NCI-H82 treated with DMSO at 0.1 percent for 48 hours (cell line): ENCODE measurements around the gene AKT2.
"Not testable (repeated sequence)": the region's sequence is repeated elsewhere in the genome, so short reads cannot be mapped to it uniquely, and the experiment has no call there.

Experiments
- DNase-seq: peaks from one replicate; lab custom pipeline; 2025; ENCODE audit not compliant: unreplicated experiment; lab: John Stamatoyannopoulos, UW

Gene AKT2

DNA sequence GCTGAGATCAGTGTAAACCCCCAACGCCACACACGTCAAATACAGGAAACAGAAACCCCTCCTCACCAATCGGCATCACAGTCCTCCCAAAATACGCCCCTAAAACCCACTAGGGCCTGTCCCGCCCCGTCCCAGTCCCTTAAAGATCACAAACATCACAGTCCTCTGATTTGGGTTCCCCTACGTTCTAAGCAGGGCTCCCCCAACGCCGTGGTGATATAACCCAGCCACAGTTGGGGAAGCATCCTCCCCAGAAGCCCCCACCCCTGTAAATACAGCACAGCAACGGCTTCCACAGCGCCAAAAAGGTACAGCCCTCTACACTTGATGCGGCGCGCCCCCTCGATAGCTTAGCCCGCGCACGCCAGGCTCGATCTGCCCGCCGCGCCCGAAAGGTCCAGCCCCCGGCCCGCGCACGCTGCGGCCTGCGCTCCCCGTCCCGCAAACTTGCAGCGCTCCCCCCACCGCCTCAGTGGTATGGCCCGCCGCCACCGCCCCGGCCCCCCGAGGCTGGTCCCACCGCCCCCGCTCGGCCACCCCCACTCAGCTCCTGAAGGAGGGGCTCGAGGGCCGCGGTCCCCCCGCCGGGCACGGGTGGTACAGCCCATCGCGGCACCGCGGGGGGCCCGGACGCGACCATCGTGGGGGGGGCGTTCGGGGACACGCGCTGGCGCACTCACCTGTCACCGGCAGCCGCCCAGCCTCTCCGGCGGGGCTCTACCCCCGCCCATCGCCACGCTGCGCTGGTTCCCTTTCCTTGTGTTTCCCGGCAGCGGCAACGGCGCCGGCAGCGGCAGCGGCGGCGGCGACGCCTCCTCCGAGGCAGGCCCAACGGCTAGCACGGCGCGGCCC, at the start of gene AKT2:
Gene AKT2, minus strand, starts transcription at position 845 of the 852 bp plus-strand sequence. CDS start 20,078 bp downstream, outside the sequence.
- peak; percentile 57 for DNase-seq

DNA sequence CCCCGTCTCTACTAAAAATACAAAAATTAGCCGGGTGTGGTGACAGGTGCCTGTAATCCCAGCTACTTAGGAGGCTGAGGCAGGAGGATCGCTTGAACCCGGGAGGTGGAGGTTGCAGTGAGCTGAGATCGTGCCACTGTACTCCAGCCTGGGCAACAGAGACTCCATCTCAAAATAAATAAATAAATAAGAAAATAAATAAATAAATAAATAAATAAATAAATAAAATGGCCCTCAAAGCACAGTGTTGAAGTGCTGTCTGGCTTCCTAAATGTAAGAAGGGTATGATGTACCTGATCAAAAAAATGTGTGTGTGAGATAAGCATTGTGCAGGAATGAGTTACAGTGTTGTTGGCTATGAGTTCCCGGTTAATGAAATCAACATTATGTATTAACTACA, 47.9 kb upstream of the AKT2 start:
- not testable (repeated sequence) for DNase-seq

DNA sequence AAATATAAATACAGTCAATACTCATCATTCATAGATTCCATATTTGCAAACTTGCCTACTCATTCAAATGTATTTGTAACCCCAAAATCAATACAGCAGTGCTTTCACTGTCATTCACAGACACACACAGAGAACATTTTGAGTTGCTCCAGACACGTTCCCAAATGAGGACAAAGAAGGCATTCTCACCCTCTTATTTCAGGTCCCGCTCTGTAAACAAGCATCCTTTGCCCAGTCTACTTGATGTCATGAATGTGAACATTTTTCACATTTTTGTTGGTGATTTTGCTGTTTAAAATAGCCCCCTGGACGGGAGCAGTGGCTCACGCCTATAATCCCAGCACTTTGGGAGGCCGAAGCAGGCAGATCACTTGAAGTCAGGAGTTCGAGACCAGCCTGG, 47.5 kb upstream of the AKT2 start:
- DNase-seq = no peak

DNA sequence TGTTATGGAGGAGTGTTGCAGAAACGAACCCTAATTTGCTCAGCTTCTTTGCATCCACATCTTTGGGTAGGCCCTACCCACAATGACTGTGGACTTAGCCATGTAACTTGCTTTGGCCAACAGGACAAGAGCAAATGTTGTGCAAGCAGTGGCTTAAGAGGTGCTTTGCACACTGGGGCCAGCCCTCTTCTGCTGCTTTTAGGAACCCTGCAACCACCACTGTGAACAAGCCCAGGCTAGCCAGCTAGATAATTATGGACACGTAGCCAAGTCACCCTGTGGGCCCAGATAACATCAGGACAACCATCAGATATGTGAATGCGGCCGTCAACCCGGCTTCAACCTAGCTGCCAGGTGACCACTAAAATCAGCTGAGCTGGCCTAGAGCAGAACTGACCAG, 45.9 kb upstream of the AKT2 start:
- no peak for DNase-seq

DNA sequence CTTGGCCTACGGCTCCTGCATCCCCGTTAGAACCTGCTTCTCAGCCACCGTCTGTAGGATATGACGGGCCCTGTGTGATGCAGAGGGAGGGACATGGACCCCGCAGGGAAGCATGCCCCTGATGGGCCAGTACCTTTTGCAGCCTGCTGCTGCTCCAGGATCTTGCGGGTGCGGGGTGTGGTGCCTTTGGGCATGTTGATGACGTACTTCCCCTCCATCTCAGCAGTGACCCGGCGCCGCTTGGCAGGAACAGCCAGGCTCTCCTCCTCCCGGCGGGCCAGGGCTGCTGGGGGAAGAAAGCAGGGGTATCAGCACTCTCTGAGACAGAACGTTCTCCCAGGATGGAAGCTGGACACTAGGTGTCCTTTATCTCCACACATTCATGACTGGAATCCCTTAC, 41.1 kb upstream of the AKT2 start:
- no peak for DNase-seq

DNA sequence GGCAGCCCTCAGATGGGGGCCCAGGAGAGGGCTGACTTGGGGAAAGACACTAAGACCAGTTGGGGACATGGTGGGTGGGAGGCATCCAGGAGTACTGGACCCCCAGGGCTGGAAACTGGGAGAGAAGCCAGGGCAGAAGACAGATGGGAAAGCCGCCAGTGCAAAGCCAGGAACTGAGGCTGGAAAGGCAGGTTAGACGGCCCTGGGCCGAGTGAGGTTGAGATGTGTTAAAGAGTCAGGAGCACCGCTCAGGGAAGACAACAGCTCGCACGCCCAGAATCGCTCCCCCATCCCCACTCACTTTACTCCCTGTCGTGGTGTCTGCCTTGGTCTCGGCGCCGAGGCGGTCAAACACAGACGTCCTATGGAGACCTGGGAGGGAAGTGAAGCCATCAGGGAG, 38.6 kb upstream of the AKT2 start:
- no peak for DNase-seq

DNA sequence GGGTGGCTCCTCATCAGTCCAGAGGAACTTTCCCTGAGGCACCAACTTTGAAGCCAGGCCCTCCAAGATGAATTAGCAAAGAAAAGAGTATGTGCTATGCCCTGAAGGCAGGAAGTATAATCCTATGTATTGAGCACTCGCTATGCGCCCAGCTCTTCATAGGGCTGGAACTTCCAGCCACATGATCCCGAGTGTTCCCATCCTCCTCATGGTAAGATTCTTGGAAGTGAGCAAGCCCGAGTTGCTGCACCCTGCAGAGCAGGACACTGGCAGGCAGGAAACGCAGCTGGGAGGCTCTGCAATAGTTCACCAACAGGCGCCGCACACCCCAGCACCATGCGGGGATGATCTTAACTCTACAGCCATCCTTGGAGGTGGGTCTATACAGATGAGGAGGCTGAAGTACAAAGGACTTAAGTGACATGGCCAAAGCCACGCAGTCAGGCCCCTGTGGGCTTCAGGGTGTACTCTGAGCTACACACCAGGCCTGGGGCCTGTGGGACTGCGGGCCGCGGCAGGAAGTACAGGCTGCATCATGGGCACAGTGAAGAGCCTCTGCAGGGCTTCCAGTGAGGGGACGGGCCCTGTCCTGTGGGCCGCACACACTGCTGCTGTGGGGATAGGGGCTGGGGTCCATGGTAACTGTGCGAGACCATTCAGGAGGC, 37.9 kb upstream of the AKT2 start:
- DNase-seq = no peak

DNA sequence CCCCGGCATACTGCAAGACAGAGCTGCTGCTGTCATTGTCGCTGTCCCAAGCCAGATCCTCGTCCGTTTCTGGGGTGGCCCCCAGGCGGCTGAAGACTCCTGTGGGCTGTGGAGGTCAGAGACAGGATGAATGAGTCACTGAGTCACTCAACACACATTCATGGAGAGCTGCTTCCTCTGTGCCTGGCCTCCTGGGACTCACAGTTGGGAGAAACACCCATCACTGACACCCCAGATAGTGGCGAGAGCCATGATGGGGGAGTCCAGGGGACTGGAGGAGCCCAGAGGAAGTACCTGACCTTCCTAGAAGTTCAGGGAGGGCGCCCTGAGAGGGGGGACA, 37.1 kb upstream of the AKT2 start:
- DNase-seq = no peak

DNA sequence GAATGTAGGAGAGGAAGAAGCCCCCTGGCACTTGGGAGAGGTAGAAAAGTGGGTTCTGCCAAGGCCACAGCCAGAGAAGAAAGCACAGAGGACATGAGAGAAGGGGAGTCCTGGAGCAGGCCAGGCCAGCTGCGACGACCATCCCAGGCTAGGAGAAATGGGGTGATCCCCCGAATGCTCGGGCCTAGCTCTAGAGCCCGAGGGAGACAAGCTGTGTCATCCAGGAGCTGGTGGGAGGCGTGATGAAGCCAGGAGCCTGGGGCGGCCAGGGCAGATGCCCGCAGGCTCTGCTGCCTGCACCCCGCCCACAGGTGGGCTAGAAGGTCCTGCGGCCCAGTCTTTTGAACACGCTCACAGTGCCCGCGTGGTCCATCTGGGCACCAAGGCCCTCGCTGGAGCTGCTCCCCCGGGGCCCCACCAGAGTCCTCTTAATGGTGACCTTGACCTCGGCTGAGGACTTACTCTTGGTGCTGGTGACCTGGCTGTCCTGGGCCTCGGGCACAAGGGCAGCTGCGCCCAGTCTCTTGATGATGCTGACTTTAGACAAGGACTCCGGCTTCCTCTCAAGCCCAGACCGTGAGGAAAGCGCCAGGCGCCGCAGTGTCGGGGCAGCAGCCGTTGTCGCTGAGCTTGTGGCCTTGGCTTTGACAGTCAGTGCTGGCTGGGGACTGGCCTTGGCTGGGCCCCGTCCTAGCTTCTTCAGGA, 36.6 kb upstream of the AKT2 start:
- no peak for DNase-seq

DNA sequence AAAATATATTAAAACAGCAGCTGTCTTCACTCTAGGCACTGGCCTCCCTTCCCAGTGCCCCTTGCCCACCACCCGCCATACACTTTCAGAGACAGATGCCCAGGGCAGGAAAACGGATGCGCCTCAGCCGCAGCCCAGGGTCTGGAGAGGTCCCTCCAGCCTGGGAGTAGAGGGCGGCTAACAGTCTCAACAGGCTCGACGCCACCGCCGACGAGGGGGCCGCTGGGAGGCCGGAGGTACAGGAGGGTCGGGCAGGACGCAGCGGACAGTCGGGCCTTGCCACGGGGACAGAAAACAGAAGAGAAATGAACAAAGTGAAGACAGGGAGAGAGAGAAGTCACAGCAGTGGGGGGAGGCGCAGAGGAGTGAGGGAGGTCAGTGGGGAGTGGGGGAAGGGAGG, 35.9 kb upstream of the AKT2 start:
- DNase-seq = no peak

DNA sequence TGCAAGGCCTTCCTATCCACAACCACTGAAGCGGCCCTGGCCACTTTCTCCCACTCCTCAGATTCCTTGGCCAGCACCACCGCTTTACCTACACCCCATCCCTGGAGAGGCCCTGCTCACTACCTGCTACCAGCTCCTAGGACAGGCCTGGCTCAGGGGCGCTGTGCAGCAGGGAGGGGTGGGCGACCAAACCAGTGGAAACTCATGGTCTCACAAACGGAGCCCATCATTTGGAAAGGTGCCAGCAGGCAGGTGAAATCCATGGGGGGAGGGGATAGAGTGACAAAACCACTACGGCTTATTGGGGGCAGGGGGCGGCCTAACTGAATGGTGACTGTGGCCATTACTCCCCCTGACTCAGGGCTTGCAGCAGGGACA, 35.4 kb upstream of the AKT2 start:
- DNase-seq = no peak

DNA sequence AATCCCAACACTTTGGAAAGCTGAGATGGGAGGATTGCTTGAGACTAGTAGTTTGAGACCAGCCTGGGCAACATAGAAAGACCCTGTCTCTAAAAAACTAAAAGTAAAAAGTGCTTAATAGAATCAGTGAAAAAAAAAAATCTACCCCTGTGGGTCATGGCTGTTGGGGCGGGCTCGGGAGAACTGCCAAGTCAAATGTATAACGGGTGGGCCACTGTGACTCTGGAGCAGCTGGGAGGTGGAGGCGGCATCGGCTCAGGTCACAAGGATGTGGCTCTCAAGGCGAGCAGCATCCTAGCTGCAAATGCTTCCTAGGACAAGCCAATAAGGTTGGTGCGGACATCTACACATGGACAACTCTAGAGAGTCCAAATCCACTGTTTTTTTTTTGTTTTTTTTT, 32.2 kb upstream of the AKT2 start:
- no peak for DNase-seq

DNA sequence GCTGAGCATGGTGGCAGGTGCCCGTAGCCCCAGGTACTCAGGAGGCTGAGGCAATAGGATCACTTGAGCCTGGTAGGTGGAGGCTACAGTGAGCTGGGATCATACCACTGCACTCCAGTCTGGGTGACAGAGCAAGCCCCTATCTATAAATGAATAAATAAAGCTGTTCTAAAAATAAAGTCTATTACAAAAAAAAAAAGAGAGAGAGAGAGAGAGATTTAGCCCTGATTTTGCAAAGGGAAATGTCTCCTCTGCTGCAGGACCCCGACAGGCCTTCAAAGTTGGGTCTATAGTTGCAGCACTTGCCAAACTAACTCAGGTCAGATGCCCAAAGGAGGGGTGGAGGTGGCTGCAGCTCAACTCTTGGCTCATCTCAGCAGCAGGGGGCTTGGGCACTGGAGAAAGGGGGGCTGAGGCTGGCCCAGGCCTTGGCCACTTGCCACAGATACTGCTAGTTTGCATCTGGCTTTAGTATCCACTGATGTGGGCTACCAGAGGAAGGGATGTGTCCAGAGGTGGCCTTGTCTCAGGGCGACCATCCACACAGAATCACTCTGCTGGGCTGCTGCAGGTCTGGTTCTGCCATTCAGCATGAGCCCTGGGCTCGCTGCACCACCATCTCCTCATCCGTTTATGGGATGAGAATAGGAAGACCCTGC, 30.8 kb upstream of the AKT2 start:
- DNase-seq = no peak

DNA sequence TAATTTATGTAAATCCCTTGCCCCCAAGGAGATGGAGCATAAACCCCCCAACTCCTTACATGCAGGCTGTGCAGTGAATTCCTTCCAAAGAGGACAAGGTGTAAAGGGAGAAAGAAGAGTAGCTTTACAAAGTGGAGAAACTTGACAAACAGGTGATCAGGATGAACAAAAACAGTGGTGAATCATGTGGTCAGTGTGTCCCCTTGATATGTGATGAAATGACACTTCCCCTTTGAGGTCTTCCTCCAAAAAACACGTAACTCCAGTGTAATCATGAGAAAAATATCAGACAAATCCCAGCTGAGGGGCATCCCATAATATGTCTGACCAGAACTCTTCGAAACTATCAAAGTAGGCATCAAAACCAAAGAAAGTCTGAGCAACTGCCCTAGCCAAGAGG, 29.5 kb upstream of the AKT2 start:
- no peak for DNase-seq

DNA sequence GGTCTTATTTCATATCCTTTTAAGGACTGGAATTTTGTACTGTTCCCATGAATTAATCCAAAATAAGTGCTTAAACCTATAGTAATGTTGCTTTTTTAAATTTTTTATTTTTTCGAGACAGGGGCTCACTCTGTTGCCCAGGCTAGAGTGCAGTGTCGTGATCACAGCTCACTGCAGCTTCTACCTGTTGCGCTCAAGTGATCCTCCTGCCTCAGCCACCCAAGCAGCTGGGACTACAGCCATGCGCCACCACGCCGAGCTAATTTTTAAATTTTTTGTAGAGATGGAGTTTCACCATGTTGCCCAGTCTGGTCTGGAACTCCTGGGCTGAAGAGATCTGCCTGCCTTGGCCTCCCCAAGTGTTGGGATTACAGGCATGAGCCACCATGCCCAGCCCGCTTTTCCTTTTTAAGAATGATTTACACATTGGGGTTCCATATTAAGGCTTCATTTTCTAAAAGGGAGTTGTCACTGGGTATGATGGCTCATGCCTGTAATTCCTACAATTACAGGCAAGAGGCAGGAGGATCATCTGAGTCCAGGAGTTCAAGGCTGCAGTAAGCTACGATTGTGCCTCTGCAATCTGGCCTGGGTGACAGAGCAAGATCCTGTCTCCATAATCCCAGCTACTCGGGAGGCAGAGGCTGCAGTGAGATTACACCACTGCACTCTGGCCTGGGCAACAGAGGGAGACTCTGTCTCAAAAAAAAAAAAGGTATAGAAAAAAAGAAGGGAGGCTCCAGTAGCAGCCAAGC, 28.3 kb upstream of the AKT2 start:
- DNase-seq = no peak

DNA sequence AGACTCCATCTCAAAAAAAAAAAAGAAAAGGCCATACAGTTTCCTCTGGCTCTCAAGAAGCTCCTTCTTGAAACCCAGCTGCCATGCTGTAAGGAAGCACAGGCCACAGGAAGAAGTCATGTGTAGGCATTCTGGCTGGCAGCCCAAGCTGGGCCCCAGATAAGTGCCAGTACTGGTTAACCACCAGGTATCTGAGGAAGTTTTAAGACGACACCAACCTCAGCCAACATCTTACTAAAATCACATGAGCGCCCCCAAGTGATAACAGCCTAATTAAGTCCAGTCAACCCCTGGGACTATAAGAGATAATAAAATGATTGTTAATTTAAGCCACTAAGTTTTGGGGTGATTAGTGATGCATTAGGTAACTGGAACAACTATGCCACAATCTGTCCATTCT, 27.4 kb upstream of the AKT2 start:
- no peak for DNase-seq

DNA sequence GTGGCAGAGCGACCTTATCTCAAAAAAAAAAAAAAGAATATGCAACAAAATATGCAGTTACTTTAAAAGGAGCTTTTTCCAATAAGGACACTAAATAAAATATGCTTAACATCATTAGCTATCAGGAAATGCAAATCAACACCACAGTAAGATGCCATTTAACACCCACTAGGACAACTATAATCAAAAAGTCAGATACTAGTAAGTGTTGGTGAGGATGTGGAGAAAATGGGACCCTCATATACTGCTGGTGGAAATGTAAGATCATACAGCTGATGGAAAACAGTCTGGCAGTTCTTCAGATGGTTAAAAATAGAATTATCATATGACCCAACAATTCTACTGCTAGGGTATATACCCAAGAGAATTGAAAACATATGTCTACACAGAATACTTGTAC, 24.5 kb upstream of the AKT2 start:
- no peak for DNase-seq

DNA sequence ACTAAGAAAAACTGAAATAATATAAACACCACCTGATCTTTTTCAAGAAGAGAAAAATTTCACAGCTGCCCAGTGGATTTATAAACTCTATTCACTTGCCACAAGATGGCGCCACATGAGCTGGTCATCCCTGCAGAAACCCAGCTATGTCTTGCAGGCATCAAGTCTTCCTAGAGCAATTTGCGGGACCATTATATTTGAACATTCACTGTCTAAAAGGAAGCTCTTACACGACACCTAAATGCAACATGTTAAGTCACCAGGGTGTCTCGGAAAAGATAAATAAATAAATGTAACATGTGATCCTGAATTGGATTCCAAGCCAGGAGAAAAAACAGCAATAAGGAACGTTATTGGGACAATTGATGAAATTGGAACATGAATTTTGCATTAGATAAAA, 20.3 kb upstream of the AKT2 start:
- peak; percentile 44 for DNase-seq

DNA sequence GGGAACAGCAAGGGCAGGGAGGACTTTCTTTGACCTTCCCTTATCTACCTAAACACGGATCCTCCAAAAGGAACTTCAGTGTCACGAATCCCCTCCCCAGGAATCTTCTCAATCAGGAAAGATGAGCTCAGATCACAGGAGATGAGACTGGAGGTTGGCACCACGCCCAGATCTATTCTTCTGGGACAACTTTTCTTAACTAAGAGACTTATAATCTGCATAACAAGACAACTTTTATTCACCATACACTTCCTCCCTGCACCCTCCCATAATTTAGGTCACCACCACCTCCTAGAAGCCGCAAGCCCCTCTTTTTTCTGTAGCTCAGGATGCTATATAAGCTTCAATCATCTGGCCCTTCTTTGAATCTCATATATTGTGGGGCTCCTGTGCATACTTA, 19.2 kb upstream of the AKT2 start:
- DNase-seq = peak; percentile 32

DNA sequence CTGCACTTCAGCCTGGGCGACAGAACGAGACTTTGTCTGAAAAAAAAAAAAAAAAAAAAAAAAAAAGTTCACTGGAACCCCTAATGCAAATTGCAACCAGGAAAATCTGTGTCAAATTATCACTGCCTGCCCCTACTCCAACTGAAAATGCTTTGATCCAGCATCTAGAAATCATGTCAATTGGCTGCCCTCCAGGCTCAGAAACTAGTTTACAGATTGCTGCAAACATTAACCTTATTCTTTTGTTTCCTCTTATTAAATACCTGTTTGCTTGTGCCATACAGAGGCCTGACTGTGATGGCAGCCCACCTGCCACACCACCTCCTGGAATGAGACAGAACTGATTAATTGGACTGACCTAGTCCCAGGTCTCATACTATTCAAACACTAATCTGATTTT, 18.6 kb upstream of the AKT2 start:
- DNase-seq = no peak
